HG03064 (cell line): ENCODE results near the gene ANKS1A.

ENCODE experiments used
- ATAC-seq: cut with Tn5 transposase; IDR thresholded peaks from one replicate; pipeline ENCODE4 v1.9.1; 2021; ENCODE audit warnings: low read depth; ENCODE audit not compliant: unreplicated experiment

Gene ANKS1A

DNA sequence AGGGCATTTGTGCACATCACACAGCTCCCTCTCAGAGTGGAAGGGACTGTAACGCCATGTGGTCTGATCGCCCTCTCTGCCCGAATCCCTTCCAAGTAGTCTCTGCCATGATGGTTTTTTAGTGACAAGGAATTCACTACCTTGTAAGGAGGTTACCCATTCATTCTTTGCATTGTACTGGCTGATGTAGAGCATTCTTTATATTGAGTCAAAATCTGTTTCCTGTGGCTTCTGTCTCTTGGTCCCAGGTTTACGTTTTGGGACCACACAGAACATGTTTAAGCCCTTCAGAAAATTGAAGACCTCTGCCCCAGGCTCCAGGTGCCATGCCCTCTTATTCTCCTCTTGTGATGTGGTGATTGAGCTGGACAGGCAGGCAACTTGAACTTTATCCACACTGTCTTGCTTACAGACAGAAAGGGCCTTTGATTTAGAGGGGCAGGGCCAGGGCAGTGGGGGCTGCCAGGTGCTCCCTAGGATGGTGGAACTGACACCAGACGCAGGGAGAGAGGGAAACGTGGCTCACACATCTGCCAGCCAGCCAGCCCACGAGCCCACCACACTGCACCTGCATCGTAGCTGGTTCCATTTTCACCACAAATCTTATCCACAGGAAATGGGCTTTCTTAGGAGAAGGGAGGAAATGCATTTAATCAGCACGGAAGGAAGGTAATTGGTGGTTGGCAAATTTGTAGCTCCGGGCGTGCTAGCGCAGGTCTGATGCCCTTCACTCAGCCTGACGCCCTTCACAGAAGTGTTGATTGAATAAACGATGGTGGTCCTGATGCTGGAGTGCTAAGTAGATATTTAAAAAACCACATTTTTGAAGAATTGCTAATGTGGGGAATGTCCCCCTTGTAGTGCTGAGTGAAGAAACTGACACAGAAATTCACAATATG is 173.9 kb downstream of the ANKS1A start:
- no peak for ATAC-seq

DNA sequence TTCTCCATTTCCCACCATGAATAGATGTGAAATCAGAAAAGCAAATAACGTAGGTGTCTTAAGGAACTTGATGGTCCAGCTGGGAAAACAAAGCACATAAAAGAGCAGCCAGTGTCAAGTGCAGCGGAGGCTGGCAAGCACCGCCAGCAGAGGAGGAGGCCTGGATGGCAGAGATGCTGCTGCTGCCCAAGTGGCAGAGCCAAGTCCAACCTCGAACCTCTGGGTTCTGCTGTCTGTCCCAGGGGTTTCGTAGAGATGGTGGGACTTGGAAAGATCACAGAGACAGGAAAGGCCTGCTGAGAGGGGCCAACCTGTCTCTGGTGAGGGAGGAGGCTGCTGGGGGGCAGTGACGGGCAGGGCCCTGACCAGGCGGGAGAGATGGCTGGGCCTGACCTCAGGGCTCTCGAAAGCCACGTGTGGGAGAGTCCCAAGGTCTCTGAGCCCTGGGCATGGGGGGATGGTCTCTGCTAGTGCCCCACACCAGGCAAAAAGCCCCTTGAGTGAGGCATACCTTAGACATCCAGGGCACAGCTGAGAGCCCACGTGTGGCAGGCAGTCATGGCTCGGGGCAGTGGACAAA is 174.7 kb downstream of the ANKS1A start:
- ATAC-seq = no peak

DNA sequence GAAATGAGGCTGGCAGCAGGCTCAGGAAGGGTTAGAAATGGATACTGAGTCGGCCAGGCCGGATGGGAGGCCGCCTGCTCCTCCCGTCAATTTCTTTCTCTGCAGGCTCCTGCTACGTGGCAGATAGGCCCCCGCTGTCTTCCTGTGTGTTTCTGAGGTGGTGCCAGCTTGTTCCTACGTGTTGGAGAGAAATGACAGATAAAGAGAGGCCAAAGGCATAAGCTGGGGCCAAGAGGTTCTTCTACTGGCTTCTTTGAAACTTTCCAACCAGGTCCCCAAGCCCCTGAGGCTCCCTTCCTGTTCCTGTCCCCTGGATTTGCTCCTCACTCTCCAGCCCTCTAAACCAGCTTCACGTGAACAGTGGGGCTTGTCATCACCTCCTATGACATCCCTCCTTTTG is 175.2 kb downstream of the ANKS1A start:
- ATAC-seq = no peak

DNA sequence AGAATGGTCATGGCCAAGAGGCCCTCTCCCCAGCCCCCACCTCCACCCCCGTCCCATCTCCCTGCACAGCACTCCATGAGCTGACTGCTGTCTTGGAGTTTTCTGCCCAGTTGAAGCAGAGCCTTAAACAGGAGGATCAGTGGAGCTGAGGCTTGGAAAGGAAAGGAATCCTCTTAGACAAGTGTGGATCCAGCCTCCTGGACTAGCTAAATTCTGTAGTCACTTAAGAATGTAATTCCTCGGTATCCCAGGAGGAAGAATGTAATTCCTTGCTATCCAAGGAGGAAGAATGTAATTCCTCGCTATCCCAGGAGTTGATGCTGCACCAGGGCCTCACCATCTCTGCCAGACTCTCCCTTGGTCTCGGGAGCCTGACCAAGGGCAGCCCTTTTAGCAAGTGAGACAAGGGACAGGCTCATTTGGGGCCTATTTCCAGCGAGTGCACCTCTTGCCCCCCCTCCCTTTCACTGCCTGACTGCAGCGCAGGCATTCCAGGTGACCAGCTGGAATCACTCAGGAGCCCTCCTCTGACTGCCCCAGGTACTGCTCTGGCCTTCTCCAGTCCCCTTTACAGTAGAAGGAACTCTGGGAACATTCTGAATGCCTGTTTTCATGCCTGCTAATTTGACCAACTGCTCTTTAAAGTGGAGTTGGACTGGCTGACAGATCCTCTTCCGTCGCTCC is 175.8 kb downstream of the ANKS1A start:
- ATAC-seq = no peak

DNA sequence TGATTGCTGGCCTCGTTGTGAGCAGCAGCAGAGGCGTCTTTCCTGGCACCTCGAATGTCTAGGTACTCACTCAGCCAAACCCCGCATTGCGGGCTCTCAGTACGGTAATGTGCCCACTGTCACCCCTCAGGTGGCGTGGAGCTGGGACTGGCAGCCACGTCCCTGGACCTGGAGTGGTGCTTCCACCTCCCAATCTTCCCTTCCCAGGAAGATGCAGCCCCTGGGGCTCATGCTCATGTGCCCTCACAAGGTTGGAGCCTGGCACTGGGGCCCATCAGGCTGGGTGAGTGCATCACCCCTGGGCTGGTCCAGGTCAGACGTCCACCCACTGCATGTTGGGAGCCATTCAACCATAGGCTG is 176.4 kb downstream of the ANKS1A start:
- ATAC-seq = no peak

DNA sequence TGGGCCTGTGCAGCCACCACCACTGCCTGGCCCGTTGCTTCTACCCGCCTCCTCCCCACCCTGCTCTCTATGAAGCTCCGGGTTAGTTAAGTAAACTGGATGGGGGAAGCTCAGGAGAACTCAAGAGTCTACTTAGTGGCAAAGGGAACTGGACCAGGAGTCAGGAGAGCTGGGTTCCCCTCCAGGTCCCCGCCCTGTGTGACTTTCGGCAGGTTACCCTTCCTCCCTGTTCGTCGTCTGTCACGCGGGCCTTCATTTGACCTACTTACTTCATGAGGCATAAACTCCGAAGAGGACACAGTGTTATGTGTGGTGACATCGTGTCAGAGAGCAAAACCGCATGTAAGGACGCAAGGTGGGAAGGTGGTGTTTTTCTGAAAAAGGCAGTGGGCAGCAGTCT is 176.8 kb downstream of the ANKS1A start:
- ATAC-seq = no peak

DNA sequence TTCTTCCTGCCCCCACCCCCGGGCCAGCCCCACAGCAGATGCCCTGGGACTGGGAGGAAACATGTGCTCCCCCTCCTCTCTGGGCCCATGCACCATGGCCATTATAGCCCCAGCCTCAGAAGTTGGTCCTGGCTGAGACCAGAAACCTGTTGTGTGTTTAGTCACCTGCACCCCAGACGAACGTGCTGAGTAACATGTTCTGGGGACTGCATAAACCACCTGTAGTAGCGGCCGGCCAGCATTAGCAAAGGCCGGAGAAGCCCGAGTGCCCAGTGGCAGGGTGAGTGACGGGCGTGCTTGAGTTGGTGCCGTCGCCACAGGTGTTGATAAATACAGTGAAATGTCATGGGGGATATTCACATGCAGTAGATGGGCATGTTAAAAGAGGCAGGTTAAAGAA is 178.2 kb downstream of the ANKS1A start:
- ATAC-seq = no peak

DNA sequence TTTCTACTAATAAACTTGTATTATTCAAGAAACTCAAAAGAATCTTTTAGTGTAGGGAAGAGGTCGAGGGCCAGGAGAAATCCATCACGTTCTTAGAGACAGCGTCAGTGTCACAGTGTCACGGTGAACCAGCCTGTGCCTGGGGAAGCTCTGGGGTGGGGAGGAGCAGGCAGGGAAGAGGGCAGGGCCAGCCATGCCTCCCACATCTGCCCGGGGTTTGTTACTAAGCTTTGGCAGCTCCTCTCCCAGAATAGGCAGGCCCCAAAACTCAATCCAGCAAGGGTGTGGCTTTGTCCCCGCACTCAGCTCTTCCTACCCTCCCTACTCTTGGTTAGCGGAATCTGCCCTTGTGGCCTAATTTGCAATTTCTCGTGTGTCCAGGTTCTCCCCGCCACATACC is 179.2 kb downstream of the ANKS1A start:
- ATAC-seq = no peak

DNA sequence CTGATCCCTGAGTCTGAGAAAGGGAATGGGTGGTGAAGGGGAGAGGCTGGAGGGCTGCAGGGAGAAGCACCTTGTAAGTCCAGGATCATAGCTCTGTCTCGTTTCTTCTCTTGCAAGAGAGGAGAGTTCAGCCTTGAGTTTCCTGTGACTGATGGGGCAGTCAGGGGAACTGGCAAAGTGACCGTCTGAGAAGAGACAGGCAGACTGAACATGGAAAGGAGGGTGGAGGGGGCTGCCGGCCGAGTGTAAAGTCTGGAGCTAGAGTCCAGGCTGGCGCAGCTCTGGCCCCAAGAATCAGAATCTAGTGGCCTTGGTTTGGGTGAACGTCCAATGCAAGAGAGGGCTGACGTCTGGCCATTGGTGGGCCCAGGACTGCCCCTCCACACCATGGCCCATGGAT is 179.6 kb downstream of the ANKS1A start:
- no peak for ATAC-seq

DNA sequence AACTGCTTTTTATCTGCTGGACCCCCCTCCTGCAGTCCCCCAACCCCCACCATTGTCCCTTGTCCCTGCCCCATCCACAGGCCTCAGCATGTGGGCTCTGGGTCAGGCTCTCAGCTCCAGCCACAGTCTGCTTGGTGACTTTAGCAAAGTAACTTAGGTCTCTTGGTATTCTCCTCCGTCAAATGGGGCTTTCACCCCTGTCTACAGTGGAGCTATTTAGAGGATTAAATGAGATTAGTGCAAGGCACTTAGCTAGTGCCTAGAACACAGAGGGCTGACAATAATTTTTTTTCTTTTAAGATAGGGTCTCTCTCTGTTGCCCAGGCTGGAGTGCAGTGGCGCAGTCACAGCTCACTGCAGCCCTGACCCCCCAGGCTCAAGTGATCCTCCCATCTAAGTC is 180.2 kb downstream of the ANKS1A start:
- no peak for ATAC-seq

DNA sequence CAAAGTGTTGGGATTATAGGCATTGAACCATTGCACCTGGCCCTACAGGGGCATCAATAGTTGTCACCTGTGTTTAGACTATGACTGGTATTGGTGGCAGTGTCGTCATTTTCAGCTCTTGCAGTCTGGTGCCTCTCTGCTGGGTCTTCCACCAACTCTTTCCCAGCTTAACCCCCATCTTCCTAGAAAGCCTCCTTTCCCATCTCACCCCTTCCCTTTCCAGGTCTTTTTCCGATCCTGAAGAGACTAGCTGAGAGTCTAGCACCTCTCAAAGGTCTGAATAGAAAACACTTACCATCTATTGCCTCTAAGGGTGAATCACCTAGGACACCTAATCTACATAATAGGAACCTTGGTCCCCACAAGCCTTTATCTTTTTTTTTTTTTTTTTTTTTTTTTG is 181.1 kb downstream of the ANKS1A start:
- no peak for ATAC-seq

DNA sequence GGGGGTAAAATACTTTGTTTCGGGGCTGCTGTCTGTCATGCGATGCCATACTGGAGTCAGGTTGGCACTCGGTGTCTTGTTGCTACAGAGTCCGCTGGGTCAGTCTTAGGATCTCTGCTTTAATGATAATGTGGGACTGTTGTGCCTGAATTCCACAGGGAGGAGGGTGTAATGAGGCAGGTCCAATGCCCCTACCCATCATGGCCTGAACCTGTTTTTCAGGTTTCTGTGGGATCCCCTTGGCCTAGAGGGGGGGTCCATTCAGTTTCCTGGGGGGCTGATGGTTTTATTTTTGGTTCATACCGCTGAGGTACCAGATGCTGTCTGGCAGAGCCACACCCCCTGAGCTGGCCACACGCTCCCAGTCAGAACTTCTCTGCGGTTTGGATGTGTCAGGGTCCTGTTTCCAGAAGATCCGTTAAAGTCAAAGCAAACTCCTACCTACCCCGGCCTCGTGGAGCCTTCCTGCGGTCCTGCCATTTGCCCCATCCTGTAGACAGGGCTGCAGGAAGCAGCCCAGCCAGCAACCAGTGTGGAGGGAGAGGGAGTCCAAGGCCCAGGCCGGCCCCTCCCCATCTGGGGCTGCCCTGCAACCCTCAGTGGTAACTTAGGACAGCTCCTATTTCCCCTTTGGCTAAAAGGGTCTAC is 182.4 kb downstream of the ANKS1A start:
- no peak for ATAC-seq

DNA sequence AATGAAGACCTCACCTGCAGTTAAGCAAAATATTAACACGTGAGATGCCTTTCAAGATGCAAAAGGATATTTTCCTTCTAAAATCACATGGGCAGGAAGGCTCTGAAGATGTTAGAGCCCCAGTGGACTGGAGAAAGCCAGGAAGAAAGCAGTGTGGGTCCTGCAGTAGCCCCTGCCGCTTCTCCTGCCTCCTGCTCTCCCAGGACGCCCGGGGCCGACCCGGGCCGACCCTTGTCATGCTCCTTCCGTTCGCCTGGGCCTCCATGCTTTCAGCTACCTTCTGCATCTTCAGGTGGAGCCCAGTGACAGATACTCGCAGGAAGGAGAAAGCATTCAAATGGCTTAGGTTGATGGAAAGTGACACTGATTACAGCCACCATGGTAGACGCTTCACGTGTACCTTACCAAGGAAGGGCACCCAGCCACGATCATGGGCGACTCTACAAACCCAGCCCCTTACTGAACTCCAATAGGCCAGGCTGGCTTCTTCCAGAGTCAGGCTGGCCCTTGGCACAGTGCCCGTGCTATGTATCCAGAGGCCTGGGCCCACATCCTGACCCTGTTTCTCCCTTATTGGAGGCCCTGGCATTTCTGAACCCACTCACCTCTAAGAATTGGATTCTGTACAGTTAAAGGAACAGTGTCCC is 183.1 kb downstream of the ANKS1A start:
- ATAC-seq = no peak

DNA sequence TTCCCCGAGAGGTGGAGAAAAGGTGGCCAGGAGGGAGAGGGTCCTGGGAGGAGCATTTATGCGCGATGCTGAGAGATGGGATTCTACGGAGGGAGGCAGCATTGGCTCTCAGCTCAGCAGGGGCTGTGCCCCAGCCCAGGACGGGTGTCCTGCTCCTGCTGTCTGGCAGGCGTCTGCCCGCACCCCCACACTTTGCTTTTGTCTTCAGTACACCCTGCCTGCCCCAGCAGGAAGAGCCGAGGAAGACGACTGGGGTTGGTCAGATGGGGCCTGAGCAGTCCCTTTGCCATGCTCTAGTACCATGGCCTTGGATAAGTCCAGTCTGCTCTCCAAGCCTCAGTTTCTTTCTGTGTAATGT is 183.6 kb downstream of the ANKS1A start:
- ATAC-seq = no peak

DNA sequence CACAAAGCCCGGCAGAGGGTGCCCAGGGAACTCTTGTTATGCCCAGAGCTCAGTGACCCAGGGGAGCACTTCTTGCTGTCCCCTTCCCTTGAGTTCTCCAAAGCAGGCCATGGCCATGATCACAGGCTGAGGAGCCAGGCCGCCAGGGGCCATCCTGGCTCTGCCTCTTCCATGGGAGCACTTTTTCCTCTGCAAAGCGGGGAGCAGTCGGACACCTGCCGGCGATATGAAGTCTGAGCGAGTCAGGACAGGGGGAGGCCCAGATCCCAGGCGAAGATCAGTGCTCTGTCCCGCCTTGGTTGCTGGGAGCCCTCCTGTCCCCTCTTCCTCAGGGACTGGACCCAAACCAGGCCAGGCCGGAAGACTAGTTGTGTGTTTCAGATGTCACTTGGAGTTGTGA is 184.2 kb downstream of the ANKS1A start:
- ATAC-seq = no peak

DNA sequence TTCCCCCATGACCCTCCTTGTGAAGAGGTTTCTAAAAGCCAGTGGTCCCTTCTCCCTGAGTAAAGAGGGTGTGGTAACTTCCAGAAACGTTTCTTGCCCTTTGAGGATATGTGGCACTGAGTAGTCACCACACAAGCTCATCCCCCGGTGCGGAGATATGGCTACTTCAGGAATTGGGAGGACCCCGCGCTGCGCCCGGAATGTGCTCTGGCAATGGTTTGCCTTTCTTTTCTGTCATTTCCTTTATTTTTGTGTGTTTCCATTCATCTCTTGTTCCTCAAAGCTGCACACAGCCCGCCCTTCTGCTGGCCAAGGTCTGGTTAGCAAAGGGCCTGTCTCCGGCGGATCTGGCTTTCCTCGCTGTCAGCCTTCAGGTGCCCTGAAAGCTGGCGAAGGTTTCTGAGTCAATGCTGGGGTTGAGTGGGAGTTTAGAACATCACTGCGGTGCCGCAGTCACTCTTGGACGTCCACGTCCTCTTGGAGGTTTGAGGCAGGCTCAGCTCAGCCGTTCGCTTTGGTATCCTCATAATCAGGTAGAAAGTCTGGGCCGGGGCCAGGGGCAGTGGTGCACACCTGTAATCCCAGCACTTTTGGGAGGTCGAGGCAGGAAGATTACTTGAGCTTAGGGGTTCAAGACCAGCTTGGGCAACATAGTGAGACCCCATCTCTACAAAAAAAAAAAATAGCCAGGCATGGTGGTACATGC is 184.9 kb downstream of the ANKS1A start:
- ATAC-seq = no peak

DNA sequence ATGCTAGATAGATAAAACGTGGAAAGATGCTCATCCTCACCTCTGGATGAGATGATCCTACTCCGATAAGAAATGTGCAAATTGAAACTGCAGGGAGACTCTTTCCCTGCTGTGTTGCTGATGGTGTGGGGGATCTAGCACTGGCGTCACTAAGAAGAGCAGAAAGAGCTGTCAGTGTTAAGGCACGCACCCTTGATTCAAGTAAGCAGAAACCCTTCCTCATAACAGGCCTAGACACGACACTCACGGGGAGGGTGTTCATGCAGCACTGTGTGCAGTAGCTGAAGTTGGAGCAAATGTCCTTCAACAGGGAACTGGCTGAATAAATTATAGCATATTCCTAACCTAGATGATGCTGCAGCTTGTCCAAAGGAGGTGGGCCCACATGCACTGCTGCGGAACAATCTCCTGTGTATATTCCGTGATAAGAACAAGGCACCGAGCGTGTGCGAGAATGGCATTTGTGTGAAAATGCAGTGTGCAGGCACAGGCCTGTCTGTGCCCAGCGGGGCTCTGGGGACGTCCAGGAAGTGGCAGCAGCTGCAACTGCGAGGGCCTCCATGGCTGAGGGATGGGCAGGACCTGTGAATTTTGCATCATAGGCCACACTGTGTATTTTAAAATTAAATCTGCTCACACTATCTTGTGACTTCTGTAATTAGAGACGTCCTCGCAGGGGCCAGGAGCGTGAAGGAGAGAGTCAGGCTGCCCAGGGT is 188.1 kb downstream of the ANKS1A start:
- no peak for ATAC-seq

DNA sequence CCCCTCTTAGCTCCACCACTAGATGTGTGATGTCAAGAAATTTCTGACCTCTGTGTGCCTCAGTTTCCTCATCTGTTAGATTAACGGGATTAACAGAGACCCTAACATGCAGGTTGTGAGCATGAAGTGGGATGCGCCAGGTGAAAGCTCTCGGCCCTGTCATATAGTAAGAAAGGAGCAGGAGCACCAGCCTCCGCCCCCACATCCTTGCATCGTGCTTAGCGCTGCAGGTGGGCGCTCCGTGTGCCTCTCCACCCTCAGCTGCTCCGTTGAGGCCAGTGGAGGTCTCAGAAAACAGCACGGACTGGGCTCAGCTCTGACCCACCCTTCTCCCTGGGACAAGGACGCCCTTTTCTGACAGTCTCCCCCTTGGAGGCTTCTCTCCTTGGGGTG is 188.7 kb downstream of the ANKS1A start:
- no peak for ATAC-seq

DNA sequence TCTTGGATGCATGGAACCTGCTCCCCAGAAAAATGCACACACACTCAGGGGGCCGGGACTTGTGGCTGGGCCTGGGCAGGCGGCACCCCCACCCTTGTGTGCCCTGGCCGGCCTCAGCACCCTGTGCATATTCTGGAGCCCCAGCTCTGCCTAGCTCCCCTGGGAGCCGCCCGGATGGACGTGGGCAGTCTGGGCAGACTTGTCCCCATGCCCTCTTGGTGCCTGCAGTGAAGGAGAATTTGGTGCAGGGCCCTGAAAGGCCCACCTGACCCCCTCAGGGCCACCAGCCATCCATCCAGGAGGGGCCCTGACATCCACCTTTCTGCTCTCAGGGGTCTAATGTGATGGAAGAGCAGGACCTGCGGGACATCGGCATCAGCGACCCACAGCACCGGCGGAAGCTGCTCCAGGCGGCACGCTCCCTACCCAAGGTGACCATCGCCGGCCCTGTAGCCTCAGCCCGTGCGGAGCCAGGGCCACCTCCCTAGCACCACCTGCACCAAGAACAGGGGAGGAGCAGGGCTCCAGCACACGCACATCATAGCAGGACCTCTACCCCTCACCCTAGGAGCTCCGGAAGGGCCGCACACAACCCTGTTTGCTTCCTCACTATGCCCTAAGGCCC is 189.3 kb downstream of the ANKS1A start:
- ATAC-seq = no peak
